Globus pallidus (tissue), 1 donor: ENCODE results near the gene F5.

Source experiments
- DNase-seq: peaks from one replicate; pipeline ENCODE4 v3.0.0-alpha.2; 2015; ENCODE audit warnings: low spot score

Gene F5

DNA sequence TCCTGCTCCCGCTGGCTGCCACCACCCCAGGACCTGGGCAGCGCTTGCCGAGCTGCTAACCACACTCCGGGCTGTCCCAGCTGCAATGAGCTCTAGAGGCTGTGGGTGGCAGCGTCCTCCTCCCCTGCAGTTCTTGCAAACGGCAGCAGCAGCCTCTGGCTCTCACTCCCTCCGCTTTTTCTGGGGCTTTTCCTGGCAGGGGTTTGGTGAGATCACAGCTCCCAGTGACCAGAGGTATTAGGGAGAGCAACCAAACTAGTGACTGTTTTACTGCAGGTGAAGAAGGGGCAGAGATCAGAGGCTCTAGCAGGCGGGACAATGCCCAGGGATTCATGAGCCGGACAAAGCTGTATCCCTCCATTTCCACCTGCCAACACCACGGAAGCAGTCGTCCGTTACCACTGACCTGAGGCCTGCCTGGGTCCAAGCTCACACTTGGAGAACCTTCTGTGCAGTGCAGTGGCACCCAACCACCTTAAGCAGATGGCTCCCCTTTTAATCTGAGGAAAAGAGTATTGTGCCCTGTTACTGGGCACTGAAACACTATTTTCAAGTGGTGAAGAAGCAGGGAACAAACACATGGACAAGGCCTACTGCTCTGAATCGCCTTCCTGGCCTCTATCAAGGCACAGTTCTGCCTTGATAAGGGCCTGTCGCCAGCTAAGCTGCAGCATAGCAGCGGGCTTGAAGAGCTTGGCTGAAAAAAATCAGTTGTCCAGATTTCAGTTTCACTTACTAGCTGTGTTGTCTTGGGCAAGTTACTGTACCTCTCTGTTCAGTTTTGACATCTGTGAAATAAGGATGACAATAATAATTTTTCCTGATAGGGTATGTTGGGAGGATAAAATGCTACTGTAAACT is at the start of gene F5:
F5 (minus strand) TSS at position 87 of the 861 bp plus-strand sequence. CDS start 95 bp downstream, outside the sequence.
- peak; percentile 69 for DNase-seq

DNA sequence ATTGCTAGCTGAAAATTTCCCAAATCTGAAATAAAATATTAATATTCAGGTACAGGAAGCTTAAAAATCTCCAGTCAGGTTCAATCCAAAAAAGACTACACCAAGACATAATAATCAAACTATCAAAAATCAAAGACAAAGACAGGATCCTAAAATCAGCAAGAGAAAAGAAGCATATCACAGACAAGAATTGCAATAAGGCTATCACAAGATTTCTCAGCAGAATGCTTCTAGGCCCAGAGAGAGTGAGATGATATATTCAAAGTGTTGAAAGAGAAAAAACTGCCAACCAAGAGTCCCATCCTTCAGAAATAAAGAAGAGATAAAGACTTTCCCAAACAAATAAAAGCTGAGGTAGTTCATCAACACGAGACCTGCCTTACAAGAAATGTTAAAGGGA is 48.6 kb upstream of the F5 start:
- DNase-seq, result no peak

DNA sequence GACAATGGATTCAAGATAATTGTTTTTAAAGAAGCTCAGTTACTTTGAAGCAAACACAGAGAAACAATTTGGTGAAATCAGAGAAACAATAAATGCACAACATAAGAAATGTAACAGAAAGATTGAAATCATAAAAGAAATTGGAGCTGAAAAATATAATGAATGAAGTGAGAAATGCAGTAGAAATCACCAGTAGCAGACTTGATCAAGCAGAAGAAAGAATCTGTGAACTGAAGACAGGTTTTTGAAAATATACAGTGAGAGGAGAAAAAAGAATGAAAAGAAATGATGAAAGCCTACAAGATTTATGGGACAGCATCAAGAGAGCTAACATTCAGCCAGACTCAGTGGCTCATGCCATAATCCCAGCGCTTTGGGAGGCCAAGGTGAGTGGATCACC is 47.9 kb upstream of the F5 start:
- DNase-seq, result no peak

DNA sequence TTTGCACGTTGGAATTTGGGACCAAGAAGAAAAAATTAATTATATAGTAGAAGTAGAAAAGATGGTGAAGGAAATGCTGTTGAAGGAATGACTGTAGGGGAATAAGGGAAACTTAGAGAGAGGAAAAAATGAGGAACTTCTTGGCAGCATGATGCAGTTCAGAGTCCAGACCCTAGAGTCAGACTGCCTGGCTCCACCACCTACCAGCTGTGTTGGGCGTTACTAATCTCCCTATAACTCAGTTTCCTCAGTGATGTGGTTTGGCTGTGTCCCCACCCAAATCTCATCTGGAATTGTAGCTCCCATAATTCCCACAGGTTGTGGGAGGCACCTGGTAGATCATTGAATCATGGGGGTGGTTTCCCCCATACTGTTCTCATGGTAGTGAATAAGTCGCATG is 45.0 kb upstream of the F5 start:
- DNase-seq, result no peak

DNA sequence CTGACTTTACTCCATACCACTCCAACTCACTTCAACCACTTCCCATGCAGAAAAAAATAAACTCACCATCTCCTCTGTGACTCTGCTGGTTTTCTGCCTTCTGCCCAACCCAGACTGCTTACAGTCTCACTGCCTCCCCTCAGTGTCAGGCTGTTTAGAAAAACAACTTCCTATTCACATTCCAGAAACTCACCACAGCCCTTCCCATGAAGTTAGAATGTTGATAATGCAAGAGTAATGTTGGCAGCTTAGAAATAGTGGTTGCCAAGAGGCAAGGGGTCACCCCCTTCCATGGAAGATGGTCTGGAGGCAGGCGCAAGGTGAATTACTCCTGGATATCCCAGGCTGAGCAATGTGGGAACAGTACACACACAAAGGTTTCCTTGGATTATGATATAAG is 43.7 kb upstream of the F5 start, which contains the start of gene SELP:
SELP (minus strand) TSS at position 119 of the 400 bp plus-strand sequence; CDS start at position 69, 50 bp downstream.
- DNase-seq, result no peak

DNA sequence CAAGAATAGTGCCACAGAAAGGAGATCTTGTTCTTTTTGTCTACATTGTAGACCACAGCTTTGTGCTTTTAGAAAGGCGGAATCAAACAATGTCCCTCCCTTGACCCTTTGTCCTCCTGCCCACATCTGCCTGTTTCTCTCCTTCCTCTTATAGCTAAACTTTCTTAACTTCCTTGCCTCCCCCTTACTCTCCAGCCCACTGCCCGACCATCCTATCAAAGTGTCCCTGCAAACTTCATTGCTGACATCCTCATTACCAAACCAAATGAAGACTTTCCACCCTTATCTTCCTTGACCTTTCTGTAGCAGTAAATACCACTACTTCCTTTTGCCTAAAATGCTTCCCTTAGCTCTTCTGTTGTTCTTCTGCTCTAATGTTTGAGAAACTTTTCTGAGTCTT is 38.6 kb upstream of the F5 start:
- DNase-seq, result no peak

DNA sequence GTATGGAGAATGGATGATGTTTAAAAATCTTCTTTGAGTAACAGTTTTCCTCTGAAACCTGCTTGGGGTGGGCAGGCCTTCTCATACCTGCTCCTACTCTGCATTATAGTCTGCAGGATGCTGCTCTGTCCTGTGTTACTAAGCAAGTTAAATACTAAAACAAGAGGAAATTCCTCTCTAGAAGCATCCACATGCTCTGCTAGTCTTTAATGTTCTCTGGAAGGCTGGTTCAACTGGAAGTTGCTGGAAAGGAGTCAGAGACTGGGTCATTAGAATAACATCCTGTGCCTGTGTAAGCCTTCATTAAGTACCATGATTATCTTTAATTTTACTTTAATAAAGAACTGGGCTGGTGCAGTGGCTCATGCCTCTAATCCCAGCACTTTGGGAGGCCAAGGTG is 37.8 kb upstream of the F5 start:
- DNase-seq, result no peak

DNA sequence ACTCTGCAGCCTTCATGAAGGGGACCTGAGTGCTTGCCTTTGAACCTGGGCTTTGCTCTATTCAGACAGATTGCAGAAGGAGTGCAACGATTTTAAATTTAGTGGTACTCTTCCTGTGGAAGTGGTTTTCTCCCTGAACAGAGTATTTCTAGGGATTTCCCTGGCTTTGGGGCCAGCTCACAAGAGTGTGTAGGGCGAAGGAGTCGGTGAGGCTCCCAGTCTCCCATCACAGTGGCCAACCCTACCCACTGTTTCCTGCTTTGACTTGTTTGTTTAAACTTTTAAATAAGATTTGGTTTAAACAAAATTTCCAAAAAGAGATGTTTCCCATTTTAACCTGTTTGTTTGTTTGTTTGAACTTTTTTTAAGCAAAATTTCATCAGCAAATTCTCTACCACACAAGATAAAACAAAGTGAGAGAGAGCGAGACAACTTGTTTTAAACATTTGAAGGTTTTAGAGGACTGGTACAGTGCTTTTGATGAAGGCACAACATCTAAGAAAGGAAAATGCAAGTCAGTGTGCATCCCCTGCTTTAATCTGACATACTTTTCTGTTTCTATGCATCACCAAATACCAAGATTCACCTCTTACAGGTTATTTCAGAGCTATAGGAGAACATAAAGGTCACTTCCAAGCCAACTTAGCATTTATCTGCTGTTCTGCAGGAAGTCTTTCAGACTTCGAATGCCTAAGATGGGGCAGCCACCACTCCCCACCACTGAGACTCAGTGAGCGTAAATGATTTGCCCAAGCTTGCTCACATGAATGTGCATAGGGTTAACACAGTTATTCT is 37.0 kb upstream of the F5 start:
- DNase-seq, result no peak

DNA sequence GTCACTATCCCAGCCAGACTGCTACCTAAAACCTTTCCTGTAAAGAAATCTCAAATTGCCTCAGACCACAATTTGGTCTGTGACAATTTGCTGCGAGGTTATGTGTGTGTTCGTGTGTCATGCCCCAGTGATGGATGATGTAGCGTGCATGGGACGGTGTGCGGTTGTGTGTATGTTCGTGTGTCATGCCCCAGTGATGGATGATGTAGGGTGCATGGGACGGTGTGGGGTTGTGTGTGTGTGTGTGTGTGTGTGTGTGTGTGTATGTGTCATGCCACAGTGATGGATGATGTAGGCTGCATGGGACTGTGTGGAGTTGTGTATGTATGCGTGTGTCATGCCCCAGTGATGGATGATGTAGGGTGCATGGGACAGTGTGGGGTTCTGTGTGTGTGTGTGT is 34.3 kb upstream of the F5 start:
- no peak for DNase-seq

DNA sequence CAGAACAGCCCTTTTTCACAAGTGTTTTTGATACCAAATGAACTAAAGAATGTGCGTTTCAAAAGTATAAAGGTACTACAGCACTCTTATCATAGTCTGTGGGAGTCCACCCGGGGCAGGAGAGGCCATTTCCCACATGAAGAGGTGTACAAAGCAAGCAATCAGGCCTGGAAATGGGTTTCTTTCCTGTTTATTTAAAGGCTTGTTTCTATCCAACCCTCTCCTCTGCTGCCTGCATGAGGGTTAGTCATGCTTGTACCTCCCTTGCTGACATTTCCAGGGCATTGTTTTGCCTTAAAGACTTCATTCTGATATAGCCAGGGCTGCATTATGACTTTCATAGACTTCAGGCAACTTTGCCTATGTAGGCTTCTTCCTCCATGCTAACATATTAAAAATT is 32.1 kb upstream of the F5 start:
- DNase-seq, result no peak

DNA sequence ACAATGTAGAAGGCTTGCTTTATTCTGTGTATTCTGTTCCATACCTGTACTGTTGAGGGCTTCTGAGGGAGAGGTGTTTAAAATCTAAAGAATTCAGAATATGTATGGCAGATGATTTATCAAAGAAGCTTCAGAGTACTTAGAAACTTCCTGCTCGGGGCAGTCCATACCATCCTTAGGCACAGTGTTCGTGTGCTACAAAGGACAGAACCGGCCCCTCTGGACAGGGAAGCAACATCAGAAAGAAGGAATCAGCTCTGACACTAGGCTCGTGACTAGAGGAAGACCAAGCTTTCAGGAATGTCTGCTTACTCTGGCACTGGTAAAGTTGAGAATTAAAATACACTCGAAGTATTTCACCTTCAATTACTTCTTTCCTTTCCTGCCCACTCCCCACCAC is 29.5 kb upstream of the F5 start:
- DNase-seq, result no peak

DNA sequence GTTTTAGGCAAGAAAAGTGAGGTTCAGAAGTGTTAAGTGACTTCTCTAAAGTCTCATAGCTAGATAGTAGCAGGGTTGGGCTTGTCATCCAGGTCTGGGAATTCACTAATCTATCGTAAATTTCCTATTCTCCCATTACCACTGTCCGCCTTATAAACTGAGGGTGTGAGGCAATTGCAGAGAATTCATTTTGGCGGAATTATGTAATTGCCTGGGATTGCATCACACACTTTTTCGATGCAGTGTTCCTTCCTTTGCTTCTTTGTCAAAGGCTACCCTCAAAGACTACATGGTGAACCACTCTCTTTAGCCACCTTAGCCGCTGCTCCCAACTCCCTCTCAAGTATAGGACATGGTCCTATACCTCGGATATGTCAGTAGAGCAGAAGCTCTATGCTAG is 24.6 kb upstream of the F5 start:
- no peak for DNase-seq

DNA sequence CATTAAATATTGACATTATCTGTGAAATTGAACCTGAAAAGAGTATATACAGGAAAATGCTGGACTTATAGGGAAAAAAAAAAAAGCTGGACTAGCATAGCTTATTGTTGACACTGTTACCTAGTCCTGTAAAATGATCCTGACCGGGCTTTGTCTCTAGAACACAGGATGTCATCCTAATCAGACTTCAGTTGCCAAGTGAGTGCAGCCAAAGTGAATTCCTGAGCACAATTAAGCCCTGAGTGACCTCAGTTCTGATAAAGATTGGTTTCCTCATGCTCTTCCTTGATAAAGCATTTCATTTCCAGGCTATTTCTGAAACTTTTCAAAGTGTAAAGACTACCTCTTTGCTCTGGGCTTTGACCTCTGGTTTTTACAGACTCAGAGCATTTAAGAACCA is 23.8 kb upstream of the F5 start:
- DNase-seq, result no peak

DNA sequence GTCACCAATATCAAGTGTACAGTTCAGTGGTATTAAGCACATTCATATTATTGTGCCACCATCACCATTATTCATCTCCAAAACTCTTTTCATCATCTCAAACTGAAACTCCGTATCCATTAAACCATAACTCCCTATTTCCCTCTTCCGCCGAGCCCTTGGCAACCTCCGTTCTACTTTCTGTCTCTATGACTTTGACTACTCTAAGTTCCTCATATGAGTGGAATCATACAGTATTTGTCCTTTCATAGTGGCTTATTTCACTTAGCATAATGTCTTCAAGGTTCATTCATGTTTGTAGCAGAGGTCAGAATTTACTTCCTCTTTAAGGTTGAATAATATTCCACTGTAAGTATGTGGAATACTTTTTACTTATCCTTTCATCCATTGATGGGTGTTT is 21.9 kb upstream of the F5 start:
- no peak for DNase-seq

DNA sequence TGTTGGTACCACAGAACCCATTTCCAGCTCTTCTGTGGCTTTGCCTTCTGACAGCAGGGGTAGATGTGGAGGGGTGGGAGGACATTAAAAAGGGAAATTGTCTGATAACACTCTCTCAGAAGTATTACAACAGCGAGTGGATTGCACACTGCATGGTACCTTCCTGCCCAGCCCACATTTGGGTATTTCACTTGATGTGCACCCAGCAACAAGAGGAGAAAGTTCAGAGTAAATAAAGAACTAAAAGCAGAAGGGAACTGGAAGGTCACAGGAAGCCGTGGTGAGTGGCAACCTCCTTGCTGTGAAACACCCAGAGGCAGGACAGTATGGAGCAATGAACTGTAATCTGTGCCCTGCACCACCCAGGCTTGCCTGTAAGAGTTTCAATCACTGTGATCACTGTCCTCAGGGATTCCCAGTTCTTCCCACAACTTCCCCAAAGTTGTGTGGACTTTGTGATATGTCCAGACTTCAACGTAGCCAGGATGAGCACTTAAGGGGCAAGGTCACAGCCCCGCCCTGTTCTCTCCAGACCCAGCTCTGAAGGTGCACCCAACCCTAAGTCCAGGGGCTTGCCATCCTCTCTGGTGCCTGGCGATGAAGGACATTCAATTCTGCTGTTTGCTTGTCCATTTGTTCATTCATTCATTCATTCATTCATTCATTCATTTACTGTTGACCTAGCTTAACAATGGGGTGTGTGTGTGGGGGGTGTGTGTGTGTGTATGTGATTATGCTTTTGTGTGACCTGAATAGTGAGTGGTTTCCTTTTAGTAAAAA is 18.7 kb upstream of the F5 start:
- peak; percentile 26 for DNase-seq

DNA sequence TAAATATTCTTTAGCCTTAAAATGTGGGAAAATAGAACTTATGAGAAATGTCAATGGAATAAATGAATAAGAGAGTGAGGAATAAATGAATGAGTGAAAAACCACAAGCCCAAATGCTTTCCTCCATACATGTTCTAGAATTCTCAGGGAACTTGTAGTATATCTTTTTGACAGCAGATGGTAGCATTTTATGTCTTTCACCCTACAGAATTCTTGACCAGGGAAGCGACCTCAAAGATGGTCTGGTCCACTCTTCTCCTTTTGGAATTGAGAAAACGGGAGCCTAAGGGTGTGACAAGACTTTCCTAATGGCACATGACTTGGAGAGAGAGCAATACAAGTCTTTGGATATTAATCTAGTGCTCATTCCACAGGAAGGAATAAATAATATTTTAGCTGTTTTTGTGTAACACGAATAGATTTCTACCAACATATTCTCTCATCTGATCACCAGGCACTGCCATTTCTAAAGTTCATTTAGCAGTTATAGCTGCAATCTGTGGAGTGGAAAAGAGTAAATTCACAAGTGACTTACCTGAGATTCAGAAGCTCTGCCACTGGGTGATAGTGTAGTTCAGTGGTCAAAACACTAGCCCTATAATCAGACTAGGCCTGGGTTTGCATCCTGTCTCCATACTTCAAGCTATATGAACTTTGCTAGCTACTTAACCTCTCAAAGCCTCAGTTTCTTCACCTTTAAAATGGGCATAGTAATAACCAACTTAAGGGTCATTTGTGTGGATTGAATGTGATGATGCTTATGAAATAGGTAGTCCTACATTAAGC is 15.0 kb upstream of the F5 start:
- peak; percentile 52 for DNase-seq

DNA sequence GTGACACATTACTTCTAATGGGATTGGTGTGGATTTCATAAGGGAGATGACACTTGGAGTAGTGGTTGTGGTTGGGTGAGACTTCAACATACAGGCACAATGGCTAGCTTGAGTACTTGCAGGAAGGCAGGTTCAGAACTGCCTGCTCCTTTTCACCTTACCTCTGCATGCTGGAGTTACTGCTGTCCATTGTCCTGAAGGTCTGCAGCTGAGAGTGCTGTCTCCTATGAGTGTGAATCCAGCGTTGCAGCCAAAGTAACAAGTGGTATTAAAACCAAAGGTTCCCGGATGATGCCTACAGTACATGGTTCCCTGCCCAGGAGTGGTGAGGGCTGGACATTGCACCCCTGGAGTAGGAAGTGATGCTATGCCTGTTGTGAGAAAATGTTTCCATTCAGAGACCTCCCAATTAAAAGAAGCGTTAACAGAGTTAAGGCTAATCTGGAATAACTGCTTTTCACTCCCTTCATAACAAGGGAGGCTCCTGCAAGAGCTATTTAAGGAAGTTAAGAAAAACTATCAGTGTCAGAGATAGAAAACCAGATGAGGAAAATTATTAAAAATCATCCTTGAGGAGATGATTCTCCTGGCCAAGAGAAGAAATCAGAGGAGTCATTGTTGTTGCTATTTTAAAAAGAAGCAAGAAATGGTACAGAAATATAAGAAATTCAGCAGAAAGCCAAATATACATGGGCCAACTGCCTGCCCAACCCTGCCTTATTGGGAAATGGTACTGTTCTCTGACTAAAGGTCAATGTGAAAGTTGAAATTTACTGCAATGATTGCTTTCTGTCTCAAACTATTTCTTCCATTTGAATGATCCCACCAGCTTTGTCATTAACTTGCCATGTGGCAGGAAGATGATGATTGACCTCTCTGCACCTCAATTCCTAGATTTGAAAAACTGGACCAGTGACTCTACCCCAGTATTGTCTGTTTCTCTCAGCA is 9.8 kb upstream of the F5 start:
- DNase-seq, result no peak

DNA sequence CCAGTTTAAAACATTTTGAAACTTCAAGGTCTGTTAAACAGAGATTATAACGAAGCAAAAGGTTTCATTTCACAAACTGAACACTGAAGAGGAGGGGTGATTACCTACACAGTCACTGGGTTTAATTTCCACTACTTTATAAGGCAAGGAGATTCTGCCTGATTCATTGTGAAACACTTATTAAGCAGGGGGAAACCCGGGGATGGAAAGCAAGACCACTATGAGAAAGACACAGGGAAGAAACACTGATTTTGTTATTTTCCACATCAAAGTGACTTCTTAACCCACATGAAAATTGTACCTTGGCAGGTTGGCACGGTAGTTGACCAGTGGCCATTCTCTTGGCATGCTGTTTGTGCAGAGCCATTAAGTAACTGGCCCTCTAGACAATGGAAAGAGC is 8.1 kb upstream of the F5 start:
- DNase-seq, result no peak

DNA sequence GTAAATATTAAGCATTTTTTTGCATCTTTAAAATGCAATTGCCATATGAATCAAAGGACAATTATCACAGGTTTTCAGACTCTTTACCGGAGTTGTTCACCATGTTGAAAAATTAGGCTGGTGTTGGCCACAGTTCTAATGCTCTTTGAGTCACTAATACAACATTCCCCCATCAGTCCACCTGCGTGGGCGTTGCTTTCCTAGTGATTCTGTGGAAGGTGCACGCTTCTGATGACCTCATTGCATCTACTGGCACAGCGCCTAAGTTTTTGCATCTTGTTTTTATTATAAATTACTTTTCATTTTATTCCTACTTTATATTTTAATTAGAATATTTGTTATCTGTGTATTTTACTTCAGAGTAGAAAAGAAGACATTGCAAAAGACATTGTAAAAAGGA is 4.7 kb upstream of the F5 start:
- DNase-seq, result no peak

DNA sequence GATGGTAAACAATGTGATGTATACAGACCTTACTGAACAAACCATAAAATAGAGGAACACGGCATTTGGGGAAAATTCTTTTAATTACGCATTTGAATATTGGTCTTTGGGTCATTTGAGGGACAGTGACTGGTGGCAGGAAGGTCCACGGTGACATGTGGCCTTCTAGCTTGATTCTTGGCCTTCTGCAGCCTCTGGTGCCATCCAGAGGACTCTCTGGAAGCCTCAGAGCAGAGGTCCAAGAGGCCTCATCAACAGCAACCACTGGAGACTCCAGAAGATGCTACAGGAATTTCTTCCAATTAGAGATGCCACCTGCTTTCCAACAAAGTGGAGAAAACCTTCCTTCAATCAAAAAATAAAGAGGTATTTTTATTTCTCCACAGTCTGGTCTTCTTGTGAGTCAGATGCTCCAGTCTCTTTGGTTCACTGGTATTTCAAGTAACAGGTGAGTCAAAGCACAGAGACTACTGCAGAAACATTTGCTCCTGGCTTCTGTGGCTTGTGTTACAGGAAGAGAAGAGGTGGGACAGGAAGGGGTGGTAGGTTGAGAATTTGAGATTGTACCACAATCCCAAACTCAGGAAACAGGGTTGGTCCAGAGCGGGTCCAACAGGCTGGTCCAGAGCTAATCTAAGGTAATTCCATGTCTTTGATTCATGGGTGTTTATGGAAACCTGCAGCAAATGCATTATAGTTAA is 2.7 kb upstream of the F5 start:
- DNase-seq, result no peak
